HS-27A (cell line): ENCODE results near the gene SPOCK1.

Experiments used
- DNase-seq: peaks from one replicate; pipeline ENCODE4 v3.0.0-alpha.2; 2012; ENCODE audit warnings: low read depth, missing footprints

SPOCK1 gene

DNA sequence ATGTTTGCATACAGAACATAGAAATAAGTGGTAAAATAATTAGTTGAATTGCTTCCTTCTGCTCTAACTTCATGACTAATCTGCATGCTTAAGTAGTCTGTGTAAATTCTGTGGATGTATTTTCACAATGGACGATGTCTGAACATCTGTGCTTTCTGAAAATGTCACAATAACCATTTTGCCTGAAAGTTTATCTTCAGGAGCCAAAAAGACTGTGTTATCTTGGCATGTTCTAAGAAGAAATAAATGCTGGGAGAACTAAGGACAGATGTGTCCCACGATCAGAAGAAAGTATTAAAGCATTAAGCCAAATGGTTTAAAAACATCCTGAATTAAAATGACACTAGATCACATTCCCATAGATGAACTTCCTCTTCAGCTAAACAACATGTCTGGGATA, 397.6 kb downstream of the SPOCK1 start:
- no peak for DNase-seq

GRCh38 chr5:137099651-137100050, 399.5 kb downstream of the SPOCK1 start:
- no peak for DNase-seq

DNA sequence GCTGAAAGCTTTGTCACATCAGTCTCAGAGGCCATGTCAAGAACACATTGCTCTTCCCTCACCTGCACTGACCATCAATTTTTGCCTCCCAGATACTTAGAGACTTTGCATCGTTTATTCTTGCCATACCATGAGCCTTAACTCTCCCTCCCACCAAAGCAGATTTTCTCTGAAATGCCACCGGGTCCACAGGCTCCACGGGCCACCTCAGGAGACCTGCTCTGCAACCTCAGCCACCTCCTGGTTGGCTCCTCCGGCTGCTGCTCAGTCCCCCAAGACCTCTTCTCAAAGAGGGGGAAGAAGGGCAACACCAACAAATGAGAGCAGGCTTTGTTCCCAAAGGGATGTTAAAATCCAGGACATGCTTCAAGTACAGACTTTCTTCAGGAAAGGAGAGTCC, 400.5 kb downstream of the SPOCK1 start:
- no peak for DNase-seq

DNA sequence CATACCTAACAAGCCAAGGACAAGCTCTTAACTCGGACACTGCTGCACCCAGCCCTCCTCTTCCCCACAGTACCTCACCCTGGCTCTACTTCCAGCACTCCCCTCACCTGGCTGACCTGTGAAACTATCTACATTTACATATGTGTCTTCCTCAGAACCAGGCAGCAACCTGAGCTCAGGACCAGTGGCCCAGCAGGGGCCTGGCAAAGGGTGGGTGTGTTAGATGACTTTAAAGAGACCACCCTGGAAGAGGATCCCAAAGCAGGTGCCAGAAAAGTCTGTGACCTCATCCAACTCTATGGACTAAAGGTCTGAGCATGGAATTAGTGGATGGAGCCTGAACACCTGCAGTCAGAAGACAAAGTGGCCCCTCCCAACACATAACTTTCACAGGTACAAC, 400.9 kb downstream of the SPOCK1 start:
- no peak for DNase-seq

GRCh38 chr5:137097203-137097602, 401.9 kb downstream of the SPOCK1 start:
- DNase-seq, result no peak

DNA sequence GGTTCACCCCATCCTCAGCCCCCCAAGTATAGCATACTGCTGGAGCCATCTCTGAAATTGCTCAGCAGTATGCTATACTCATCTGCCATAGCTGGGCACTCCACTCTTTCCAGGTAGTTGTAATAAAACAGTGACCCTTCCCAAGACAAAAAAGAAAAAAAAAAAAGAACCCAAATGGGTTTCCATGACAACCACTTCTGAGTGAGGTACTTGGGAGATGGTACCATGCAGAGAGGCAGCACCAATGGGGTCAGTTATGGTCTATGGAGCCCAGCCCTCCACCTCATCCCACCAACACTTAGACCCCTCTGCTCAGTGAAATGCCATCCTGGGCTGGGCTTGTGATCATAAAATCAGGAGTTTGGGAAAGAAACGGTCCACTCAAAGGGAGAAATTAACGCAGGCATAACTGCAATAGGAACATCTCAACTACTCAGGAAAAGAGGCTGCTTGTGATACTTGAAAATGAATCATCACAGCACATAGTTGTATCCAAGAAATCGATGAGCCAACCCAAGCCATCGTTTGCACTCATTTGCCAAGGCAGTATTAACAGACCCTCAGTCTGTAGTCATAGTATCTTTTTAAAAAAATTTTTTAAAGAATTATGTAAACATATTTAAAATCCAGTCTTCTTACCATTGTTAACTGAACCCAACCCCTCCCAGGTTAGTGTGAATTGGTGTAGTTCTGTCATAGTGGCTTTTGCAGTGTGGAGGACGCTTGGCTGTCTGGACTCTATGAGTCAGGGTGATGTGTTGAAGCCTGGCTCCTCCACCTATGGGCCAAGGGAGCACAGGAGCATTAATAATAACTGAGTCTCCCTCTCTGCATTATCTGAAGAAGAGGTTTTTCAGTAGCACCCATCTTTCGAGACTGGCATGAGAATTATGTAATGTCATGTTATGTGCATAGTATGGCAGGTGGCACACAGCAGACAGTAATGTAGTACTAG, 402.7 kb downstream of the SPOCK1 start:
- DNase-seq, result no peak

DNA sequence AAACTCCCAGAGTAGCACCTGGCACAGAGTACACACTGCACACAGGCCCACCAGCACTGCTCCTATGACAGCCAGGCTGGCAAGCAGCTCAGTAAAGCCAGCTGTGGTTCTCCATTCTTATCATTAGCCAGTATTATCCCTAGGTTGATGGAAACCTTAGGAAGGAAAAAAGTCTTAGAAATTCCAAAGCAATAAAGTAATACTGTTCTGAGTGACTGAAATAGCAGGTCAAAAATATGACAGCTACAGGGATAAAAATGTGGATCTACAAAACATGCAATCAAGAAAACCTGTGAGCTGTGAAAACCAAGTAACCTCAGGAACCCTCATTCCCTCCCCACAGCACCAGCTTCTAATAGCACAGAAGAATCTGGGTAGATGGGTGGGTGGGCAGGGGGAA, 403.5 kb downstream of the SPOCK1 start:
- DNase-seq, result no peak

- no peak for DNase-seq
Observed at GRCh38 chr5:137092831-137093230, 406.3 kb downstream of the SPOCK1 start.

- DNase-seq, result no peak
Observed at GRCh38 chr5:137091472-137091871, 407.7 kb downstream of the SPOCK1 start.

- no peak for DNase-seq
Observed at GRCh38 chr5:137090721-137091120, 408.4 kb downstream of the SPOCK1 start.

- no peak for DNase-seq
Observed at GRCh38 chr5:137090151-137090550, 409.0 kb downstream of the SPOCK1 start.

- no peak for DNase-seq
Observed at GRCh38 chr5:137088175-137088574, 411.0 kb downstream of the SPOCK1 start.

DNA sequence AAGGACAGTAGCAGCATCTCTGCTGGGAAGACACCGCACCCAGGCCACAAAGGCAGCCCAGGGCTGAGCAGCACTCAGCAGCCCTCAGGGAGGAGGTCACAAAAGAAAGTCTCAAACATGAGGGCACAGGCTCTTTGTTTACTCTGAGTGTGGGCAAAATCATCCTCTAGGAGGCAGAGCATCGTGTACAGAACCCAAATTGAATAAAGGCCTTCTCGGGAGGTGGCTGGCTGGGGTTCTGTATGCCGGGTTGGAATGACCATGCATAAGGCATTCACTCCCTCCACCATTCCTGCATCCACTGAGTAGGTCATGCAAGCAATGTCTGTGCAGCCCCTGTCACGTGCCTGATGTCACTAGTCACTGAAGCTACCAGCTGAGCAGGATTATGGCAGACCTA, 412.8 kb downstream of the SPOCK1 start:
- DNase-seq, result no peak

GRCh38 chr5:137085206-137085605, 413.9 kb downstream of the SPOCK1 start:
- DNase-seq, result no peak

DNA sequence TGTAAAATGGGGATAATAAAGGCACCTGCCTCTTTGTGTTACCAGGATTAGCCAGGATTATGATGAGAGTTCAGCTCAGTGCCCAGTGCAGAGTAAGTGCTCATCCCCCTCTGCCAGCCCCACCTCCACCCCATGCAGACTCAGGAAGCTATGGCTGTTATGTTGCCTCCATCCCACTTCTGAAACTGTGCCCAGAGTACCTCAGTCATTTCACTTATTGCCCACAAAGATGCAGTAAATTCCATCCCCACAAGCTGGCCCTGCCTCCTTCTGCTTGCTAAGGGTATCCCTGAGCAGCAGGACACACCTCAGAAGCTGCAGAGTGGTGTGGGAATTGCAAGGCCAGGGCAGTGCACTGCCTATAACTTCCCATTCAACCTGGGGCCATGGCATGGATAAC, 415.1 kb downstream of the SPOCK1 start:
- DNase-seq, result no peak

- no peak for DNase-seq
Observed at GRCh38 chr5:137082951-137083350, 416.2 kb downstream of the SPOCK1 start.

DNA sequence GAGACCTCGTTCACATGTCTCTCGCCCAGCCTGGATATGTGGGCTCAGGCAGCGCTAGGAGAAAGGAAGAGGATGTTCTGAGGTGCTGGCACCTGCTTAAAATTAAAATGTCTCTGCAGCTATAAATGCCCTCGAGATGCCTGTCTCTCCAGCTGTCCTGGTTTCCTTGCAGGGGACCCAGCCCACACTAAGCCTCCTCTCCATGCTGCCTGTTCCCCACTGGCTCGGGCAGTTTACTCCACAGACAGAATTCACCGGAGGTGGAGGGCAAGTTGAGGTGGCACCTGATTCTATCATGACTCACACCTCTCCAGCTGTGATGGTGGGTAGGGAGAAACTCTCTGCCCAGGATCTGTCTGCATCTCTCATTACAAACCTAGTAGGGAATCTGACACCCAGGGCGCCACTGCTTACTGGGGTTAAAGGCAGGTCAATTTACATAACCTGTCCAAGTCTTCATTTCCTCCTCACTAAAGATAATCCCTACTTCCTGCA, 420.9 kb downstream of the SPOCK1 start:
- no peak for DNase-seq

DNA sequence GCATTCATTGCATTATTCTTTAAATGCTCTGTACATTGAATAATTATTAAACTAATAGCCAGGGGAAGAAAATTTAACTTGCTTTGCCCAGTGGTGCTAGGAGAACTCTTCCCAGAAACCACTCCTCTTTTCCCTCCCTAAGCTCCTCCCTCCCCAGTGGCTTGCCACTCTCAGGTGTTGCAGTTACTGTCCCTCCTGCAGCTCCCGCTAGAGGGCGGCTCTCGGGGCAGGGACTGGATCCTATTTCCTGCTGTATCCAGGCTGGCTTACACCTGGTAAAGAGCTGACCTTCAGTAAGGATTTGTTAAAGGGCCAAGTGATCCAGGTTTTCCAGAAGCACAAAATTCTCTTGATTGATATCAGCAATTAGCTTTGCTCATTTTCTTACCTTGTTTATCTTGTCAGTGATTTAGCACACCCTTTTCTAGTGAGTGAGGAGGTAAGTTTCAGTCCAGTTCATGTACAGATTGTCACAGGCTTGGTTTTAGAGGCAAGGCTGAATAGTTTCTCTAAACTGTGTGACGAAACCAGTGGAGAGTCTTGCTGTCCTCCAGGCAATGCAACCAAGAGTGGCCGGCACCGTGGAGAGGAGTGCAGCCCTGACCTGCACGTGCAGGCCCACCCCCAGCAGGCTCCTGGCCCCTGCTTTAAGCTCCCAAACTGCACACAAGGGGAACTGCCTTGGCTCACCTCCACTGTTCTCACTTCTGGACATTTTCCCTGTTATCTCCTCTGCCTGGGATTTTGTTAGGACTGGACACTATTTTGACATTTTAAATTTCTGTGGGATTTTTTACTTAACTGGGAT, 423.8 kb downstream of the SPOCK1 start:
- DNase-seq, result no peak

- no peak for DNase-seq
Observed at GRCh38 chr5:137073189-137073588, 425.9 kb downstream of the SPOCK1 start.

- no peak for DNase-seq
Observed at GRCh38 chr5:137072361-137073115, 426.6 kb downstream of the SPOCK1 start.

GRCh38 chr5:137071931-137072330, 427.2 kb downstream of the SPOCK1 start:
- no peak for DNase-seq

DNA sequence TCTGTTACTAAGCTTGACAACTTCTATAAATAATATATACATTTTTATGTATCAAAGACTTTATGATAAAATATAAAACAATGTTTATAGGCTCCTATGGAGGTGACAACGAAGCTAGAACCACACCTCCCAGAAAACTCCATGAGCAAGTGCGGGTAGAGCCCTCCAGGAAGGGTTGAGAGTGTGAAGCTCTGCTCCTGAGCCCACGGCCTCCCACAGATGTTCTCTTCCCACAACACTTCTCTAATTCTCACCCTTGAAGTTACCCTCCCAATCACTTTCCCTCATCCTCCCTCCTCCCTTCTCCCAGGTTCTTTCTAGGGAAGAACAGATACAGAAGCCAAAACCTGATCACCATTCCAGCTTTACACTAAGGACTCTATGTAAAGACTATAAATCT, 427.6 kb downstream of the SPOCK1 start:
- DNase-seq, result no peak
